Hematopoietic multipotent progenitor cell treated with erythropoietin and hydrocortisone succinate and interleukin-3 and kit ligand, for 4 days (in vitro differentiated cells): Measurements from ENCODE around the gene EFCAB7.
A peak's percentile ranks its signal among the peaks of the same experiment; 100 is the strongest.

Experiments
- DNase-seq: peaks from one replicate; pipeline ENCODE4 v3.0.0-alpha.2; 2015

EFCAB7 gene

GRCh38 chr1:63603810-63604209 is 80.5 kb downstream of the EFCAB7 start:
- no peak for DNase-seq

DNA sequence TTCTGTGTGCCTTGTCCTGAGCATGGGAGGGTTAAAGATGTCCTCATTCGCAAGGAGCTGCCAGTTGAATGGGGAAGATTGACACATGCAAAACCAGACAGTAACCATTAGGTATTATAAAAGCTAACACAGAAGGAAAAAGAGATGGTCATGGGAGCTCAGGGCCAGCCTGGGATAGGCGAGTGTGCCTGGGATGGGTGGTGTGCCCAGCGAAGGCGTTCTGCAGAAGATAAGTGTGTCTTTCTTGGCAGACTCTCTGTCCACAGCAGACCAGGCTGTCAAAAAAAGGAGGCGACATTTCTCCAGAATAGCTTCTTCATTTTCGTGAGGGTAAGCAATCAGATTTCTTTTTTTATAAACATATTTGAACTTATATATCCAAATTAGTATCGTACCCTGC is 84.0 kb downstream of the EFCAB7 start:
- no peak for DNase-seq

DNA sequence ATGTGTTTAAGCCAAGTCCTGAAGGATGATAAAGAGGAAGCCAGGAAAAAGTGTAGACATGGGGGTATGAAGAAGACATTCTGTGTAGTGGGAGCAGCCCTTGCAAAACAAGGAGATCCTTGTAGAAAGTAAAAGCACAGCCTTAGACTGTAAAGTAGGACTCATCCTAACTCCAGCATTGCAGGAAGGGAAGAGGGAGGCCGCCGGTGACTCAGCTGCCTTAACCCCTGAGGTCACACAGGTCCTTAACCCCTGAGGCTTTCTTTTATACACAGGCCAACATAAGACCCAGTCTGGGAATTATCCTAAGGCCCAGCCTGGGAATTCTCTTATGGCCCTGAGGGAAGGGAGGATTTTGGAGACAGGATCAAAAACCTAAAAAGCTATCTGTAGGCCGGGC is 87.9 kb downstream of the EFCAB7 start:
- DNase-seq: no peak

GRCh38 chr1:63612564-63612963 is 89.2 kb downstream of the EFCAB7 start:
- no peak for DNase-seq

GRCh38 chr1:63612971-63613370 is 89.6 kb downstream of the EFCAB7 start:
- peak; percentile 37 for DNase-seq

DNA sequence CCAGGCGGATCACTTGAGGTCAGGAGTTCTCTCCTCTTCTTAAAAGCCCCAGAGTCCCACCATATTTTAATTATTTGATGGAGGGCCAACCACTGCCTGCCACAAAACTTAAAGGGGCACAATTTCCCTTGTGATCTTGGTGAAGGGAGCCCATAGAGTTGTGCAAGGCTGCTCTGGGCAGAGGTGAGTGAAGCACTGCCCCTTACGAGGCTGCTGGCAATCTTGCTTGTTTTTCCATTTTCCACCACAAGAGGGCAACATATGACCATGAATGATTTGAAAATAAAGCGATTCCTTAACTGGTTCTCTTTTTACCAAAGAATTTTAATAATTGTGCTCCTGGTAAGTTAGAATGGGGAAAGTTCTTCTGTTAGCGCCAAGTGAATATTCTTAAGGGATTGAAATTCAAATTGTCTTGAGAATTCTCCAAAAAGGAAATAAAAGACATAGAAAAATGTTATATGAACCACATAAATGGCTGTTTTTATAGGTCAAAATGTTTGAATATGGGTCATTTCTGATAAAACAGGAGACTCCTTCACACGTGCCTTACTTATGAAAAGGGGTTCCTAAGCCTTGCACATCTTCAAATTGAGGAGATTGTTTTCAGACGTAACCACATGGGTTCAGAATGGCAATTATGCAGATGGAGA is 92.6 kb downstream of the EFCAB7 start:
- peak; percentile 85 for DNase-seq

GRCh38 chr1:63617450-63617849 is 94.1 kb downstream of the EFCAB7 start:
- peak; percentile 16 for DNase-seq

GRCh38 chr1:63618011-63618410 is 94.7 kb downstream of the EFCAB7 start:
- peak; percentile 57 for DNase-seq

- DNase-seq: no peak
Measured at GRCh38 chr1:63619558-63619957, 96.2 kb downstream of the EFCAB7 start.

GRCh38 chr1:63620671-63621070 is 97.3 kb downstream of the EFCAB7 start:
- DNase-seq: no peak

DNA sequence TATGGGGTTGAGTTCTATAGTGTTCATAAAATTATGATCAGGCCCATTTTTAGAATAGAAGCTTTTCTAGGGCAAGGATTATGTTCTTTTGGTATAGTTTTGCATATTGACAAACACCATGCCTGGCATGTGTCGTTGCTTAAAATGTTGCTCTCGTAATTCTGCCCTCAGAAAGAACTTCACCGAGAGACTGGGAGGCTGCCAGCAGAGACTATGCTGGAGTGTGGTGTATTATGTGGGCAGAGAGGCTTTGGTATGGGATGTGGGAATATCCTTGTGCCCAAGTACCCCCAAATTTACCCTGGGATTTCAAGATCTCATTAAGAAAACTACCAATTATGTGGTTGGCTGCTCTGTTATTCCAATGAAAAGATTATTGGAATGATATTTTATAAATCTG is 97.8 kb downstream of the EFCAB7 start:
- no peak for DNase-seq

GRCh38 chr1:63621698-63622097 is 98.4 kb downstream of the EFCAB7 start:
- no peak for DNase-seq
